Ishikawa (cell line): ENCODE data around the gene PPDPF.

Experiments
- CEBPB ChIP-seq: IDR thresholded peaks from 2 replicates; pipeline ENCODE4 v1.6.1; 2012
- CREB1 ChIP-seq: IDR thresholded peaks from 2 replicates; pipeline ENCODE4 v1.6.1; 2012; ENCODE audit warnings: low read depth
- EGR1 ChIP-seq: IDR thresholded peaks from 2 replicates; pipeline ENCODE4 v1.6.1; 2012
- EP300 ChIP-seq: IDR thresholded peaks from 2 replicates; pipeline ENCODE4 v1.6.1; 2012; ENCODE audit warnings: borderline replicate concordance
- FOXM1 ChIP-seq: IDR thresholded peaks from 2 replicates; pipeline ENCODE4 v1.6.1; 2012; ENCODE audit warnings: low read depth, borderline replicate concordance
- MAX ChIP-seq: IDR thresholded peaks from 2 replicates; pipeline ENCODE4 v1.6.1; 2012
- NFIC ChIP-seq: IDR thresholded peaks from 2 replicates; pipeline ENCODE4 v1.6.1; 2012
- RAD21 ChIP-seq: IDR thresholded peaks from 2 replicates; pipeline ENCODE4 v1.6.1; 2012; ENCODE audit warnings: low read depth
- REST ChIP-seq: IDR thresholded peaks from 2 replicates; pipeline ENCODE4 v1.6.1; 2012; ENCODE audit warnings: low read depth, mild to moderate bottlenecking
- TAF1 ChIP-seq: IDR thresholded peaks from 2 replicates; pipeline ENCODE4 v1.6.1; 2012; ENCODE audit warnings: low read depth, mild to moderate bottlenecking
- TCF12 ChIP-seq: IDR thresholded peaks from 2 replicates; pipeline ENCODE4 v1.6.1; 2012; ENCODE audit warnings: low read depth
- TEAD4 ChIP-seq: IDR thresholded peaks from 2 replicates; pipeline ENCODE4 v1.6.1; 2012
- YY1 ChIP-seq: IDR thresholded peaks from 2 replicates; pipeline ENCODE4 v1.6.1; 2012; ENCODE audit warnings: low read depth
- ZBTB7A ChIP-seq: IDR thresholded peaks from 2 replicates; pipeline ENCODE4 v1.6.1; 2012; ENCODE audit warnings: low read depth
- TF ChIP-seq, protein P1 (sequence below): IDR thresholded peaks from 2 replicates; pipeline ENCODE4 v1.6.1; 2012

PPDPF gene

GRCh38 chr20:63475209-63475608, 45.4 kb upstream of the PPDPF start:
- peak; percentile 68 for TF ChIP-seq TEAD4
- TF ChIP-seq EP300: no peak
- 0 out of 2 replicates have a peak, but pooled peaks have one; percentile 24 for TF ChIP-seq ZBTB7A
- TF ChIP-seq RAD21: no peak
- TF ChIP-seq REST: peak; percentile 91
- peak; percentile 69; the same call in 1 of the 2 replicates for TF ChIP-seq MAX

DNA sequence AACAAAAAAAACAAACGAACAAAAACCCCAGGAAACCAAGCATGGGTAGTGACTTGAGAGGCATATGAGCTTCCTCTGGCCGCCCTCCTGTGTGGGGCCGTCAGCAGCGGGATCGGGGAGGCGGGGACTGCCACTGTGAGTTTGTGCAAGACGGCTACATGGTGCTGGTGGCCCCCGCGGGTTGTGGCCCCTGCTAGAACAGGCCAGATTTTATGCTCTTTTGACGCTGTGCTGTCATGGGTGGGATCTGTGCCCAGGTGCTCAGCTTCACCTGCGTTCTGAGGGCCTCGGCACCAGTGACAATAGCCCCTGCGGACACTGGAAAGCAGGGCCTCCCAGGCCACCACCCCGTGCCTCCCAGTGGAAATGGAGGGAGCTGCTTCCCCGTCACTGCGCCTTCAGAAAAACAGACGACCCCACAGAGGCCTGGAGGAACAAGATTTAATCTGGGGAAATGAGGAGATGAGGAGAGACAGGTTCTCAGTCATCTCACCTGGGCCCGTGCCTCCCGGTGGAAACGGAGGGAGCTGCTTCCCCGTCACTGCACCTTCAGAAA, 43.4 kb upstream of the PPDPF start:
- TF ChIP-seq, protein P1, sequence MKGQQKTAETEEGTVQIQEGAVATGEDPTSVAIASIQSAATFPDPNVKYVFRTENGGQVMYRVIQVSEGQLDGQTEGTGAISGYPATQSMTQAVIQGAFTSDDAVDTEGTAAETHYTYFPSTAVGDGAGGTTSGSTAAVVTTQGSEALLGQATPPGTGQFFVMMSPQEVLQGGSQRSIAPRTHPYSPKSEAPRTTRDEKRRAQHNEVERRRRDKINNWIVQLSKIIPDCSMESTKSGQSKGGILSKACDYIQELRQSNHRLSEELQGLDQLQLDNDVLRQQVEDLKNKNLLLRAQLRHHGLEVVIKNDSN: no peak
- TF ChIP-seq TAF1 (no peak), EGR1 (no peak), TEAD4 (no peak), NFIC (no peak), FOXM1 (no peak), ZBTB7A (no peak), CREB1 (no peak), MAX (no peak), YY1 (no peak), RAD21 (no peak), TCF12 (no peak), CEBPB (no peak), EP300 (no peak), REST (no peak)

DNA sequence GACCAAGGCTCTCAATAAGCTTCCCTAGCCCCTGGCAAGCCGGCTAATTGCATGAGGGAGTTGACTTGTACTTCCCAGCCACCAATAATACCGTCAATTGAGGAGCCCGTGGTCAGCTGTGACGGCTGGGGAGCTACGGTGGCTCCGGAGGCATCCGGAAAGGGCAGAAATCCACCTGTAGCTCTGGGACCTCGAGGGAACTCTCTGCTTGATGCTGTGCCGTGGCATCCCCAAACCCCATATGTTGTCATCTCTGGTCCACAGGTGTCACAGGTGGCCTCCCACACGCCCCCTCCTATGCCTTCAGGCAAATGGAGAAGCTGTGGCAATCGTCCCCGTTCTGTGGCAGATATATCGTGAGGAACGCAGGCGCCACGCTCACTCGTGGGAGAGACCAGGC, 42.6 kb upstream of the PPDPF start:
- TF ChIP-seq CREB1 (no peak), TCF12 (no peak), MAX (no peak), NFIC (no peak), TEAD4 (no peak), EGR1 (no peak), REST (no peak), FOXM1 (no peak), TAF1 (no peak), RAD21 (no peak), YY1 (no peak), CEBPB (no peak), EP300 (no peak), ZBTB7A (no peak)
- TF ChIP-seq, protein P1: no peak

- TF ChIP-seq TEAD4 (no peak), FOXM1 (no peak), TAF1 (no peak), MAX (no peak), NFIC (no peak), CREB1 (no peak), REST (no peak), EP300 (no peak), RAD21 (no peak), EGR1 (no peak), CEBPB (no peak), ZBTB7A (no peak), YY1 (no peak), TCF12 (no peak)
- TF ChIP-seq, protein P1: no peak
These were observed 41.9 kb upstream of the PPDPF start for GRCh38 chr20:63478346-63479302.
